ENCODE results near the gene CCDC90B. TPM values are rescaled to one million over a fixed set of nuclear protein-coding genes. Genes with fewer than 3 reads are reported as not detected.
A peak's percentile ranks its signal among the peaks of the same experiment; 100 is the strongest.
"Not testable (repeated sequence)": the region's sequence is repeated elsewhere in the genome, so short reads cannot be mapped to it uniquely, and the experiment has no call there.

The CCDC90B gene, protein sequence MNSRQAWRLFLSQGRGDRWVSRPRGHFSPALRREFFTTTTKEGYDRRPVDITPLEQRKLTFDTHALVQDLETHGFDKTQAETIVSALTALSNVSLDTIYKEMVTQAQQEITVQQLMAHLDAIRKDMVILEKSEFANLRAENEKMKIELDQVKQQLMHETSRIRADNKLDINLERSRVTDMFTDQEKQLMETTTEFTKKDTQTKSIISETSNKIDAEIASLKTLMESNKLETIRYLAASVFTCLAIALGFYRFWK
- 51.9 and 58.5 TPM in 2 replicates for total RNA-seq

DNA sequence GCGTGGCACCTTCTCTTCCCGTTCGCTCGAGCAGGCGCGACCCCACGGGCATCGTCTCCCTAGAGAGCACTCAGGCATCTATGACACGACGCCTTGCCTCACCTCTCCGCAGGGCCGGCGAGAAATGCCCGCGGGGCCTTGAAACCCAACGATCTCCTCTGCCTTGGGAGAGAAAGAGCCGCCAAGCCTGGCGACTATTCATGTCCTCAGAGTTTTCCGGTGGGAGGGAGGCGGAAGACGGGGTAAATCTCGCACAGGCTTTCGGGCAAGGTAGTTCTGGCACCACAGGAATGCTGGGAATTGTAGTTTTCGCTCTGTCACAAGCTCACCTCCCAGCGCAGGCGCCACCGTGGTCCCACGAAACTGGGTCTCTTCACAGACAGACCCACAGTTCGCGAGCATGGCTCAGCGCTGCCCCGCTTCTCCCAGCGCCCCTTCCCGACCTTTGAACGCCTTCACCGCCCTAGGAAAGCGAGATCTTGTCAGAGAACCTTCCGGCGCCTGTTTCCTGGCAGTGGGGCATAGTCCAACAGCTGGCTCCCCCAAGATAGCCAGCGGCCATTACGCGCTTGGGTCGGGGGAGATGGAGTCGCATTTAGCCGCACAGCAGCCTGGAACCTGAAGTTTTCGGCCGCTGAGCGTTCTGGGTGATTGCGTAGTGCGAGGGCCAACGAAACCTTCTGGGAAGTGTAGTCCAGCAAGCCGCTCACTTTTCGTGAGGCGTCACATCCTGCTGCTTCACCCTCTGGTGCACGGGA is at the start of gene CCDC90B:
Gene CCDC90B (minus strand): TSS at position 597 of the 758 bp plus-strand sequence. CDS start 395 bp downstream, at position 202.
- DNase-seq (ENCODE audit: low read depth in 2 of 2) = peak; percentile 97 to 98

DNA sequence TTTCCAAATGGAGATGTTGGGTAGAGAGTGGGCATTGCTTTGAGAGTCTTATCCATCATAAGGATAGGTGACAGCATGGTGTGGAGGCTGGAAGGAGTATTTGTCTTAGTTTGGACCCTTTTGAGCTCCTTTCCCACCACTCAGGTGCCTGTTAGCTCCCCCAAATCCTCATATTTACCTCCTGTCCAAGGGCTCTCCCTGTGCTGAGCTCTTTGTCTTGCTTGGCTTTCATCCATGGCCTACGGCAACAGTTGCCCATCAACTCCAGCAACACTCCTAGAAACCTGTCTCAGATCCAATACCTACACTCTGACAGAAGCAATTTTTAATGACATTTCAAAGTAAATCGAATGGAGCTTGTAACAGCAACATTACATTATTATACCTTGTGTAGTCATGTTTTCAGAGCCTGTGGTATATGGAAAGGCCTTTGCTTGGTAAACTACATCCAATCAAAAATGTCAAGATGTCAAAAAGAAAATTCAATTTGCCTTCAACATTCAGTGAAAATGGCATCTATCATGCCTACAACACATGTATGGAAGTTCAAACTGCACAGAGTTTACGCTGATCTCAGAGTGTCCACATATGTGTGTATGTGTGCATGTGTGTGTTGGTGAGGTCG is 49.4 kb upstream of the CCDC90B start:
- no peak for DNase-seq (ENCODE audit: low read depth in 2 of 2)

DNA sequence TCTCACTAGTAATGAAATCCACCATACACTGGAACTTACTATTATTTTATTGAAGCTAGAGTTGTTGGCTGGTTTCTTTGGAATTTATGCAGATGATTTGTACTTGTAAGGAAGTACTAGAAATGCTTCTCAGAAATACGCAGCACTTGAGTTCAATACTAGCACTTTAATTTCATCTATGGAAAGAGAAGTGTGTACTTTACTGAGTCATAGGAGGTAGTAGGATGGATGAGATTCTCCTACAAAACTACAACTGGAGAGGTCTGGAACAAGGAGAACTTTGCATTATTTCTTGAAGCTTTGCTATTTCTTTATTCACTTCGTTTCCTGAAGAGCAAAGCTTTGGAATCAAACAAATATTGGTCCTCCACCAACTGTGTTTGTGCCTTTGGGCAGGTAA is 44.1 kb upstream of the CCDC90B start:
- DNase-seq (ENCODE audit: low read depth in 2 of 2) = no peak

DNA sequence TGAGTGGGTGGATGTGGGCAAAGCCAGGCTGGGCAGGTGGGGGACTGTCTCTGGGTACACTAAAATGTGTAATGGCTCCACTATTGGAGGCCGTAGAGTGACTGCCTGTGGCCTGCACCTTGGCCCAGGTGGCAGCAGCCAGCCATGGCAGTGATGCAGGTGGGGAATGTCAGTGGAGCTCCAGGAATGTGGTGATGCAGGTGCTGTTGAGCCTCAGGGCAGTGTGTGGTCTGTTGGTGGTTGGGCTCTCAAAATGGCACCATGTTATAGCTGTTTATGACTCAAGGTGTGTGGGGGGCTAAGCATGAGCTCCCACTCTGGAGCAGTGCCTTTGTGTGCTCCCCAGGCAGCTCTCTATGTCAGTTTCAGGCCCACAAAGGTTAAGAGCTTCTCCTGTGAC is 40.2 kb upstream of the CCDC90B start:
- DNase-seq (ENCODE audit: low read depth in 2 of 2) = no peak

DNA sequence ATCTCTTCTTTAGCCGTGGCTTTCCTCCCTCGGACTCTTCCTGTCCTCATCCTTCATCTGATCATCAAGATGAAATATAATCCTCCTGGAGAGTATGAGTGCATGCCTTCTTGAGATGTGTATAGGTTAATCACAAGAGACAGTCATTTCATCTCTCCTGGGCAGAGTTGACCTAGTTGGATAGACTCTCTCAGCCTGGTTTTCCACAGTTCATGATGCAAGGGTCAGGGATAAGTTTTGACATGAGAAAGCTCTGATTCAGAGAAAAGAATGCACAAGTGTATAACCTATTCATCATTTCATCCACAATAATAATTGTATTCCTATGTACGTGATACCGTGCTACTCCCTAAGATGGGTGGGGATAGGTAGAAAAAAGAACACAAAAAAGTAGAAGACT is 33.2 kb upstream of the CCDC90B start:
- DNase-seq (ENCODE audit: low read depth in 2 of 2) = no peak

DNA sequence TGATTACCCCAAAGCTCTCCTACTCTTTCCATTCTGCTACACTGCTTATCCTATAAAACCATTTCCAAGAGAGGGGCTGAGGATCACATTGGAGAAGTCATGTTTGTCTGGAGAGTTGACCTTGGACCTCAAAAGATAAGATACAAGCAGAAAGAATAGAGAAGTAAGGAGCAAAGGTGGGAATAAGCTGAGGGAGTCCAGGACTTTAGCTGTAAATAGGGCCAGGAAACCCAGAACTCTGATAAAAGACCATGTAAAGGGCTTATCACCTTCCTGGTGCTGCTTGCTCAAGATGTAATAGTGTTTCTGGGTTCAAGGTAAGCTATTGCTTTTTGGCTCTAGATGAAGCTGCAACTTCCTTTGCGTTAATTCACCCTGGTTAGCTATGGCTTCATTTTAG is 32.8 kb upstream of the CCDC90B start:
- DNase-seq (ENCODE audit: low read depth in 2 of 2) = no peak

DNA sequence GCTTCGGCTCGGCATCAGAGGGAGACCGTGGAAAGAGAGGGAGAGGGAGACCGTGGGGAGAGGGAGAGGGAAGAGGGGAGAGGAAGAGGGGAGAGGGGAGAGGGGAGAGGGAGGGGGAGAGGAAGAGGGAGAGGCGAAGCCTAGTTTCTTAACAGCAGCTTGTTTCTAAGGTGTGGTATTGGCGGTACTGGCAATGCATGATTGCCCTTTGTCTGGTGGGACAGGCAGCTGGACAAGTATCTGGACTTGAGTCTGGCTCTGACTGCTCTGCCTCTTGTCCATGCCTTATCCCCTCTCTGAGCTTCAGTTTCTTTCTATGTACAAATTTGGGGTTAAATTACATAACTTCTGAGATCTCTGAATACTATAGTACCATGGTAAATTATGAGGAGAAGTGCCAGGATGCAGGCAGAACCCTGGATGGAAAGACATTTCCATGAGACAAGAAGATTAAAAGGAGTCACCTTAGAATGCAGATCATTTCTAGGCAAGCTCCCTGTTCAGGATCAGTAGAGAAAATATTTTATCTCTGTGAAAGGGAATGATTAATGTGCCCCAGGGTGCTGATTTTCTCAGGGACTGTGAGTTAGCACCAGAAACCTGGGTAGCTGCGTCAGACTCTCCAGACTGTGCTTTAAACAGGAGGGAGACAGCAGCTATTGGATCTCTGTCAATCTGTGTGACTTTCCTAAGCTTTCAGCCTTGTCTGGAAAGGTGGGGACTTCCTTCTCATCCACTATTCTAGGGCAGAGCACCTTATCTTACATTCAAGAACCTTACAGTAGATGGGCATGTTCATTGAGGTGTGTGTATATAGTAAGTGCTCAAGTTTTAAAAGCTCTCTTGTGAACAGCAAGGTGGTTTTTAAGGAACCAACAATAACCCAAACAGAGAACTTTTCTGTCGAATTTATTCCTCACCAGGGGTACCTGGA is 31.9 kb upstream of the CCDC90B start:
- no peak for DNase-seq (ENCODE audit: low read depth in 2 of 2)

DNA sequence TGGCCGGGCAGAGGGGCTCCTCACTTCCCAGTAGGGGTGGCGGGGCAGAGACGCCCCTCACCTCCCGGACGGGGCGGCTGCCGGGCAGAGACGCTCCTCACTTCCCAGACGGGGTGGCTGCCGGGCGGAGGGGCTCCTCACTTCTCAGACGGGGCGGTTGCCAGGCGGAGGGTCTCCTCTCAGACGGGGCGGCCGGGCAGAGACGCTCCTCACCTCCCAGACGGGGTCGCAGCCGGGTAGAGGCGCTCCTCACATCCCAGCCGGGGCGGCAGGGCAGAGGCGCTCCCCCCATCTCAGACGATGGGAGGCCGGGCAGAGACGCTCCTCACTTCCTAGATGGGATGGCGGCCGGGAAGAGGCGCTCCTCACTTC is 30.7 kb upstream of the CCDC90B start:
- not testable (repeated sequence) for DNase-seq (ENCODE audit: low read depth in 2 of 2)

DNA sequence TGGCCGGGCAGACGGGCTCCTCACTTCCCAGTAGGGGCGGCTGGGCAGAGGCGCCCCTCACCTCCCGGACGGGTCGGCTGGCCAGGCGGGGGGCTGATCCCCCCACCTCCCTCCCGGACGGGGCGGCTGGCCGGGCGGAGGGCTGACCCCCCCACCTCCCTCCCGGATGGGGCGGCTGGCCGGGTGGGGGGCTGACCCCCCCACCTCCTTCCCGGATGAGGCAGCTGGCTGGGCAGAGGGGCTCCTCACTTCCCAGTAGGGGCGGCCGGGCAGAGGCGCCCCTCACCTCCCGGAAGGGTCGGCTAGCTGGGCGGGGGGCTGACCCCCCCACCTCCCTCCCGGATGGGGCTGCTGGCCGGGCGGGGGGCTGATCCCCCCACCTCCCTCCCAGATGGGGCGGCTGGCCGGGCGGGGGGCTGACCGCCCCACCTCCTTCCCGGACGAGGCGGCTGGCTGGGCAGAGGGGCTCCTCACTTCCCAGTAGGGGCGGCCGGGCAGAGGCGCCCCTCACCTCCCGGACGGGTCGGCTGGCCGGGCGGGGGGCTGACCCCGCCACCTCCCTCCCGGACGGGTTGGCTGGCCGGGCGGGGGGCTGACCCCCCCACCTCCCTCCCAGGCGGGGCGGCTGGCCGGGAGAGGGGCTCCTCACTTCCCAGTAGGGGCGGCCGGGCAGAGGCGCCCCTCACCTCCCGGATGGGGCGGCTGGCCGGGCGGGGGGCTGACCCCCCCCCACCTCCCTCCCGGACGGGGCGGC is 30.2 kb upstream of the CCDC90B start:
- not testable (repeated sequence) for DNase-seq (ENCODE audit: low read depth in 2 of 2)

DNA sequence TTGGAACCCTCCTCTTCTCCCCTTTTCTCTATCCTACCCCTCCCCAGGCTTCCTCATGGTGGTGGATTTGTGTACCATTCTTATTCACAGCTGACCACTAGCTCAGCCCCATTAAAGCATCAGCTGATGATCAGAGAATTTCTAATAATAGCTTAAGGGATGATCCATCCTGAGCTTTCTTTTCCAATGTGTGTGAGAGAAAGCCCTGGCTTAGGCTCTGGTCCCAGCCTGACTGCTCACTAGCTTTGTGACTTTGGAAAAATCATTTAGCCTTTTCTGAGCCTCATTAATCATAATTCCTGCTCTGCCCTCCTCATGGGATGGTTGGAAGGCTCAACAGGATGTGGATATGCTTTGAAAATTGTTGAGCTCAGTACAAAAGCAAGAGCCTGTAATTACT is 26.3 kb upstream of the CCDC90B start:
- no peak for DNase-seq (ENCODE audit: low read depth in 2 of 2)

DNA sequence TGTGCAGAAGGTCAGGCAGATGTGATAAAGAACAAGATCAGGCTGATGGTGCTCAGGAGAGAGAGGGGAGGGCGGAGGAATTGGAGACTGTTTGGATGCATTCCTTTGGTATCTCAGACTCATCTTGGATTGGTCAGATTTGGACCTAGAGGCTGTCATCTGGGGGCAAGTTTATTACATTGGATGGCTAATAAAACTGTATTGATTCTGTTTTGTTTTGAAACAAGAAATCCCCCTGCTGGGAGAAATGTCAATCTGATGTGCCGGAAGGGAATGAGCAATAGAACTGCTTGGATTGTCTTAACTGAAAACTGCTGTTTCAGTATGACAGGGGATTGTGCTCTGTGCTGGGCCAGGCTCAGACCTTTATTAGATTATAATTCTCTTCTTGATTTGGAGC is 25.5 kb upstream of the CCDC90B start:
- no peak for DNase-seq (ENCODE audit: low read depth in 2 of 2)

DNA sequence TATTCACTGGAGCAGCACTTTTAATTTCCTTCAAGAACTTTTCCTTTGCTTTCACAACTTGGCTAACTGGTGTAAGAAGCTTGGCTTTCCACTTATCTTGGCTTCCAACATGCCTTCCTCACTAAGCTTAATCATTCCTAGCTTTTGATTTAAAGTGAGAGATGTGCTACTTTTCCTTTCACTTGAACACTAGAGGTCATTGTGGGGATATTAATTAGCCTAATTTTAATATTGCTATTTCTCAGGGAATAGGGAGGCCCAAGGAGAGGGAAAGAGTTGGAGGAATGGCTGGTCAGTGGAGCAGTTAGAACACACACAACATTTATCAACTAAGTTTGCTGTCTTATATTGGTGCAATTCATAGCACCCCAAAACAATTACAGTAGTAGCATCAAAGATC is 24.6 kb upstream of the CCDC90B start:
- DNase-seq (ENCODE audit: low read depth in 2 of 2) = no peak

DNA sequence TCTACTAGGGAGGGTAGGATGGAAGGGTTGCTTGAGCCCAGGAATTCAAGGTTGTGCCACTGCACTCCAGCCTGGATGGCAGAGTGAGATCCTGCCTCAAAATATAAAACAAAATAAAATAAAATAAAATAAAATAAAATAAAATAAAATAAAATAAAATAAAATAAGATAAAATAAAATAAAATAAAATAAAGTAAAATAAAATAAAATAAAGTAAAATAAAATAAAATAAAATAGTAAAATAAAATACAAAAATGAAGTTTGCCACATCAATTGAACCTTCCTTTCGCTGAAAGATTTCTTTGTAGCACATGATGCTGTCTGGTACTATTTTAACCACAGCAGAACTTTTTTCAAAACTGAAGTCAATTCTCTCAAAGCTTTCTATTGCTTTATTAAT is 22.4 kb upstream of the CCDC90B start:
- DNase-seq (ENCODE audit: low read depth in 2 of 2) = not testable (repeated sequence)

DNA sequence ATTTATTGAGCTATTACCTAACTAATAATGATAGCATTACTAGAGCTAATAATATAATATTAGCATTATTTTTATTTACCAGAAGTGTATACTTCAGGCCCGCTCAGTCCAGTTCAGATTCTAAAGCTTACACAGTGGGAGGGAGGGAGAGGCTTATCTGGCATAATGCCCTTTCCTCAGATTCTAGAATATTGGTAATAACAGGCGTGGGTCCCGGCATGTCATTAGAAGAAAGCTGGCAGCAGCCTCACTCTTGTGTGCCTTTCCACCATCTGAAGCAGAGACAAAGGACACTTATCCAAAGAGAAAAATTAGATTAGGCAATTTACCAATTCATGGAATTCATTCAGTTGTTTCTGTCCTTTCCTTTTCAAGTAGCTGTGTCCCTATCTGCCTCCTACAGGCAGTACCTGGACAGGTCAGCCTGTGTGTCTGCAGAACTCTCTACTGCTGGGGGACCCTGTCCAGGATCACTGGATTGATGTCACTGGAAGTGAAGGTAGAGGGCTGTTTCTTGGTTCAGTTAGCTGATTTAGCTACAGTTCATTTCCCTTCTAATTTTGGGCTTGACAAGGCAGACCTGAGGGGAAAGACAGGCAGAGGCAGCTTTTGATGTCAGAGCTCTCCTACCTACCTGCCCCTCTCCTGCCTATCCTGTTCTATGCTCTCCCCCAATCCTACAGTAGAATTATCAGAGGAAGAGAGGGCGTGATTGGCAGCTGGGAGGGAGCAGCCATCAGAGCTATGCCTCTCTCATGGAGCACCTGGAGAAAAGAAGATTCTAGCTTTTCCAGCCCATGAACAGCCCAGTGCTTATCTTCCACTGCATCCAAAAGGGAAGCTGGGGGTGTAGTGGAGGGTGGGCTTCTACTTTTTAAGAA is 20.3 kb upstream of the CCDC90B start:
- DNase-seq (ENCODE audit: low read depth in 2 of 2) = no peak

DNA sequence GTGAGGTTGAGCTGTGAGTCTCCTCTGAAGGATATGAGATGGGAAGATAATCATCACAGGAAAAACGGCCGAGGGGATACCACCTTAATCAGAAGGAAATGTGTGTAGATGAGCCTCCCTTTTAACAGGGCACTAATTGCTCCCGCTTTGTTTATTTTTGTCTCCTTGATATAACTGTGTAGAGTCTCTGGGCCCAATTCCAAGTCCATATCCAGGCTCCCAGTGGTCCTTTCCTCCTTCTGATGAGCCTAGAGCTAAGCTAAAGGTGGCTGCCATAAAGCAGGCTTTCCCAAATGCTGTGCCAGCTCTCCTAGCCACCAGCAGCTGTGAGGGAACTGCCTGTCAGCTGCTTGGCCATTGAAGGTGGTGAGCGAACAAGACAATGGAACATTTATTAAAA is 17.1 kb upstream of the CCDC90B start:
- no peak for DNase-seq (ENCODE audit: low read depth in 2 of 2)

DNA sequence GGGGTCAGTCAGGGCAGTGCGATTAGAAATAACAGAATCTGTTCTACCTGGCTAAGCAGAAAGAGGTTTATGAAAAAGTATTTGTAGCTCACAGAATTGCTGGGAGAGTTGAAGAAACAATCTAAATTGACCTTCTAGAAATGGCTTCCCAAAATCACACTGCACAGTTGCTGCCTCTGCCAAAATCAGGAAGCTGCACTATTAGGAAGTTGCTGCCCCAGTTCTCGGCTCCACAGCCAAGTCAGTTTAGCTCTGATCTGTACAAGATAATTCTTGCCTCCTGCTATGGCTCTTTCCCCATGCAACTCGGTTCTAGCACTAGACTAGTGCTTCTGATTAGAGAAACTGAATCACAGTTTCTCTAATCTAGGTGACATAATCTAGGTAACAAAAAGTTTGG is 16.0 kb upstream of the CCDC90B start:
- no peak for DNase-seq (ENCODE audit: low read depth in 2 of 2)

DNA sequence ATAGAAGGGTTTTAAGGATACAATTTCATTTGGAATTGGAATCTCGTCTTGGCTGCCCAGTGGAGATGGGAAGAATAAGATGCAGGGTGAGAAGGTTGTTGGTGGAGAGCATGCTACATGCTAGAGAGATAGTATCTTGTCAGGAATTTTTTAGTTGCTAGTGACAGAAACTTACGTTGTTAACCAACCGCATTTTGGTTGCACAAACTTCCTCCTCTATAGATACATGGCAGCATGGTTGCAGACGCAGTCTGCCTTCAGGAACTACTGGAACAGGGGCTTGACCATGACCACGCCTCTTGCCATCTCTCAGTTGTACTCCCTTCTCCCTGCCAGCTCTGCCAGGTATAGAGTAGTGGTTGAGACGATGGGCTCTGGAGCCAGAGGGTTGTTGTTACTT is 13.5 kb upstream of the CCDC90B start:
- no peak for DNase-seq (ENCODE audit: low read depth in 2 of 2)

DNA sequence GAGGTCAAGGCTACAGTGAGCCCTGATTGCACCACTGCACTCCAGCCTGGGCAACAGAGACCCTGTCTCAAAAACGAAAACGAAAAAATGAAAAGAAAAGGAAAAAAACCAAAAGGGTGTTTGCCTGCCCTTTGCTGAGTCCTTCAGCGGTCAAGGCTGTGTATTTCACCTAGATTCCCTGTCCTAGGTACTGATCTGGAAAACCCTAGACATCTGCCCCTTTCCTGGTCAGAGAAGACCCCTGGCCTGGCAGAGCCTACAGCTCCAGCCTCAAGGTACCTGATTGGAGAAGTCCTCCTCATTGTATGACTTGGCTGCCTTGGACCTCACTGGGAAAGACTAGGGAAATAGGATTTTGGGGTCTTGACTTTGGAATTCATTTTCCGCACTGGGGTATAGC is 8.0 kb upstream of the CCDC90B start:
- no peak for DNase-seq (ENCODE audit: low read depth in 2 of 2)

DNA sequence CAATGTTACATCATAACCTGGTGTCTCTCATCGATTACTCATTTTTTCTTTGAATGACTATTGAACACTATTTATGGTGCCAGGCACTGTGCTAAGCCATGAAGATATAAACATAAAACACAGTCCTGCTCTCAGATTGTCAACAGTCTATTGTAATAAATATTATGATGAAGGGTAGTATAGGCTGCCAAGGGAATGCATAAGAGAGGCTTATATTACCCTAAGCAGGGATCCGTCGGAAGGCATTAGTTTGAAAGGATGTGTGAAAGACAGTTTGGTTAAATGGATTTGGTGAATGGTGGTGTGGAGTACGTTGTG is 7.2 kb upstream of the CCDC90B start:
- no peak for DNase-seq (ENCODE audit: low read depth in 2 of 2)

Data from lung microvascular endothelial cell (primary cell).